IMR-90 (cell line): ENCODE measurements around the gene EFHD2. TPM values are rescaled to one million over a fixed set of nuclear protein-coding genes. Genes with fewer than 3 reads are reported as not detected.

ENCODE experiments used
- ATAC-seq: fragments of 200-7000 bp; cut with Tn5 transposase; 2 replicates; pipeline ENCODE4 v1.9.1; 2020; ENCODE audit warnings: low read depth, mild to moderate bottlenecking, moderate library complexity
- BruUV-seq: library from RNA; stranded (reverse); fragments of 400-500 nt; replicated peaks from 2 replicates; lab custom pipeline; 2021; lab: Mats Ljungman, UMichigan
- CTCF ChIA-PET: fragments of 300-600 bp; formaldehyde crosslinking; extraction: SDS; loops from one replicate; lab custom pipeline; 2021; ENCODE audit warnings: antibody characterized with exemption; lab: Yijun Ruan, JAX
- POLR2A ChIA-PET: fragments of 300-600 bp; sonication (Branson Sonifier 250); formaldehyde crosslinking; loops from one replicate; lab custom pipeline; 2022; ENCODE audit warnings: antibody characterized with exemption; ENCODE audit not compliant: unreplicated experiment; lab: Charles Lee
- DNase-seq: peaks from one replicate; pipeline ENCODE4 v3.0.0; 2013
- H2AFZ ChIP-seq: replicated peaks from 2 replicates; pipeline ENCODE3; 2013; ENCODE audit warnings: low read length, mild to moderate bottlenecking; ENCODE audit not compliant: poor library complexity
- H2AK5ac ChIP-seq: 2 replicates; pipeline ENCODE4 v1.6.1; 2013; ENCODE audit warnings: low read depth, low read length, inconsistent platforms
- H2AK9ac ChIP-seq: replicated peaks from 2 replicates; pipeline ENCODE3; 2013; ENCODE audit warnings: mild to moderate bottlenecking, low read depth, low read length, moderate library complexity; ENCODE audit not compliant: poor library complexity
- H2BK120ac ChIP-seq: 2 replicates; pipeline ENCODE4 v1.6.1; 2013; ENCODE audit warnings: low read depth, low read length, inconsistent platforms
- H2BK15ac ChIP-seq: 3 replicates; pipeline ENCODE4 v1.6.1; 2013; ENCODE audit warnings: low read depth, low read length, inconsistent platforms
- H2BK20ac ChIP-seq: 2 replicates; pipeline ENCODE4 v1.6.1; 2013; ENCODE audit warnings: low read depth, mild to moderate bottlenecking, inconsistent platforms, low read length, moderate library complexity
- H2BK5ac ChIP-seq: 2 replicates; pipeline ENCODE4 v1.6.1; 2013; ENCODE audit warnings: mild to moderate bottlenecking, low read depth, low read length, inconsistent platforms; ENCODE audit not compliant: poor library complexity, severe bottlenecking
- H3K14ac ChIP-seq: replicated peaks from 2 replicates; pipeline ENCODE4 v1.6.1; 2013; ENCODE audit warnings: low read depth, low read length, inconsistent platforms
- H3K18ac ChIP-seq: 2 replicates; pipeline ENCODE4 v1.6.1; 2013; ENCODE audit warnings: low read depth, low read length, control low read depth
- H3K23ac ChIP-seq: 2 replicates; pipeline ENCODE4 v1.6.1; 2013; ENCODE audit warnings: low read depth, low read length, inconsistent platforms
- H3K27ac ChIP-seq: 2 replicates; pipeline ENCODE4 v1.5.1; 2013; ENCODE audit warnings: mild to moderate bottlenecking, control low read depth, low read length; ENCODE audit not compliant: insufficient read depth
- H3K27me3 ChIP-seq: 2 replicates; pipeline ENCODE4 v1.6.1; 2013; ENCODE audit warnings: low read length; ENCODE audit not compliant: control insufficient read depth, insufficient read depth
- H3K36me3 ChIP-seq: 2 replicates; pipeline ENCODE4 v1.6.1; 2013; ENCODE audit warnings: low read length, mixed read lengths; ENCODE audit not compliant: control insufficient read depth, insufficient read depth
- H3K4ac ChIP-seq: 2 replicates; pipeline ENCODE4 v1.6.1; 2013; ENCODE audit warnings: low read depth, low read length, inconsistent platforms
- H3K4me1 ChIP-seq: 2 replicates; pipeline ENCODE4 v1.6.1; 2013; ENCODE audit warnings: low read length, mixed read lengths; ENCODE audit not compliant: control insufficient read depth, insufficient read depth
- H3K4me2 ChIP-seq: 2 replicates; pipeline ENCODE4 v1.6.1; 2013; ENCODE audit warnings: low read depth, mild to moderate bottlenecking, control low read depth, low read length, moderate library complexity
- H3K4me3 ChIP-seq: 2 replicates; pipeline ENCODE4 v1.5.1; 2013; ENCODE audit warnings: low read depth, mild to moderate bottlenecking, control low read depth, low read length, moderate library complexity; ENCODE audit not compliant: insufficient read depth
- H3K56ac ChIP-seq: 2 replicates; pipeline ENCODE4 v1.6.1; 2013; ENCODE audit warnings: low read length, inconsistent platforms; ENCODE audit not compliant: insufficient read depth; ENCODE audit errors: extremely low read depth
- H3K79me1 ChIP-seq, 2 experiments: 2 replicates each; pipeline ENCODE4 v1.6.1; 2013; ENCODE audit warnings: low read length in 2 of 2, inconsistent platforms in 1 of 2, low read depth in 1 of 2
- H3K9ac ChIP-seq: 2 replicates; pipeline ENCODE4 v1.6.1; 2013; ENCODE audit warnings: low read depth, low read length, control low read depth
- H3K9me1 ChIP-seq: 2 replicates; pipeline ENCODE4 v1.6.1; 2013; ENCODE audit warnings: low read length, inconsistent platforms; ENCODE audit not compliant: insufficient read depth
- H3K9me3 ChIP-seq: 2 replicates; pipeline ENCODE4 v1.6.1; 2013; ENCODE audit warnings: low read length; ENCODE audit not compliant: control insufficient read depth, insufficient read depth
- H4K20me1 ChIP-seq: 2 replicates; pipeline ENCODE4 v1.6.1; 2013; ENCODE audit warnings: low read length, inconsistent platforms; ENCODE audit not compliant: insufficient read depth
- H4K5ac ChIP-seq: 2 replicates; pipeline ENCODE4 v1.6.1; 2013; ENCODE audit warnings: mild to moderate bottlenecking, low read depth, low read length, control low read depth
- H4K8ac ChIP-seq, 2 experiments: 2 replicates each; pipeline ENCODE4 v1.6.1; 2013; ENCODE audit warnings: low read depth in 2 of 2, low read length in 2 of 2, control low read depth in 1 of 2, inconsistent platforms in 1 of 2
- H4K91ac ChIP-seq: 2 replicates; pipeline ENCODE4 v1.6.1; 2013; ENCODE audit warnings: low read depth, low read length, inconsistent platforms; ENCODE audit not compliant: insufficient read depth
- FOS ChIP-seq: fragments of 150-350 bp; IDR thresholded peaks from 2 replicates; pipeline ENCODE4 v1.6.1; 2016; ENCODE audit warnings: low read depth, low read length
- MAFK ChIP-seq: IDR thresholded peaks from 2 replicates; pipeline ENCODE4 v1.6.1; 2012; ENCODE audit warnings: low read depth, low read length, improper control_type of control experiment
- MAZ ChIP-seq: IDR thresholded peaks from 2 replicates; pipeline ENCODE4 v1.6.1; 2012; ENCODE audit warnings: low read depth, mild to moderate bottlenecking, low read length, improper control_type of control experiment, moderate library complexity, borderline replicate concordance
- MXI1 ChIP-seq: IDR thresholded peaks from 2 replicates; pipeline ENCODE4 v1.6.1; 2012; ENCODE audit warnings: low read depth, mild to moderate bottlenecking, low read length, moderate library complexity, borderline replicate concordance
- NFE2L2 ChIP-seq: fragments of 150-350 bp; IDR thresholded peaks from 2 replicates; pipeline ENCODE4 v1.6.1; 2016; ENCODE audit warnings: low read depth, mild to moderate bottlenecking, low read length
- POLR2A ChIP-seq: IDR thresholded peaks from 2 replicates; pipeline ENCODE4 v1.6.1; 2012; ENCODE audit warnings: mild to moderate bottlenecking, low read depth, low read length
- RAD21 ChIP-seq: IDR thresholded peaks from 2 replicates; pipeline ENCODE4 v1.6.1; 2012; ENCODE audit warnings: low read length, improper control_type of control experiment
- RCOR1 ChIP-seq: IDR thresholded peaks from 2 replicates; pipeline ENCODE4 v1.6.1; 2012; ENCODE audit warnings: mild to moderate bottlenecking, low read length, improper control_type of control experiment; ENCODE audit not compliant: insufficient replicate concordance
- SMC3 ChIP-seq: fragments of 150-350 bp; IDR thresholded peaks from 2 replicates; pipeline ENCODE4 v1.6.1; 2016; ENCODE audit warnings: low read depth, mild to moderate bottlenecking, antibody characterized with exemption, low read length, moderate library complexity
- WGBS, 2 experiments: methylation state at CpG; one replicate each; pipeline versions ENCODE4 v1.1.5 to v1.1.7; 2013; ENCODE audit warnings: missing lambda C conversion rate in 2 of 2; ENCODE audit not compliant: insufficient read length in 1 of 2; ENCODE audit errors: extremely low coverage in 2 of 2; 5-methylcytosine and 5-hydroxymethylcytosine counted together
- dilution Hi-C: fragments of 300-500 bp; cut with HindIII; formaldehyde crosslinking; loops from one replicate; pipeline ENCODE4 v1.14.3; 2018; ENCODE audit warnings: low sequenced_read_pairs; ENCODE audit not compliant: unreplicated experiment
- in situ Hi-C: fragments of 300-500 bp; cut with MboI; formaldehyde crosslinking; loops from 3 replicates; pipeline ENCODE4 v1.14.3; 2019; ENCODE audit warnings: low sequenced_read_pairs, inconsistent platforms, mixed read lengths
- intact Hi-C: fragments of 100-400 bp; cut with micrococcal nuclease; formaldehyde crosslinking; loops from 2 replicates; pipeline ENCODE4 v1.10.0; 2022
- polyA plus RNA-seq, 3 experiments: library from polyadenylated mRNA; depleted of rRNA; stranded (reverse); fragments of >200 nt; gene quantifications; 2 replicates each; pipeline ENCODE4 v1.2.3, GENCODE V29; 2012; ENCODE audit warnings: low replicate concordance in 1 of 3
- total RNA-seq: library from RNA; depleted of rRNA; stranded (reverse); fragments of >200 nt; gene quantifications from 2 replicates; pipeline ENCODE4 v1.2.3, GENCODE V29; 2012
- TF ChIP-seq, protein P1 (sequence below): fragments of 150-350 bp; IDR thresholded peaks from 2 replicates; pipeline ENCODE4 v1.6.1; 2017; ENCODE audit warnings: mild to moderate bottlenecking, antibody characterized with exemption, low read length, low read depth
- TF ChIP-seq, protein P2 (sequence below): fragments of 150-350 bp; IDR thresholded peaks from 2 replicates; pipeline ENCODE4 v1.6.1; 2016; ENCODE audit warnings: low read depth, mild to moderate bottlenecking, low read length, moderate library complexity, borderline replicate concordance

The EFHD2 gene
- total and polyA plus RNA-seq, 2 of the 4 experiments (the other 2 are of a cell fraction) = 22.6 to 58.9 TPM

DNA sequence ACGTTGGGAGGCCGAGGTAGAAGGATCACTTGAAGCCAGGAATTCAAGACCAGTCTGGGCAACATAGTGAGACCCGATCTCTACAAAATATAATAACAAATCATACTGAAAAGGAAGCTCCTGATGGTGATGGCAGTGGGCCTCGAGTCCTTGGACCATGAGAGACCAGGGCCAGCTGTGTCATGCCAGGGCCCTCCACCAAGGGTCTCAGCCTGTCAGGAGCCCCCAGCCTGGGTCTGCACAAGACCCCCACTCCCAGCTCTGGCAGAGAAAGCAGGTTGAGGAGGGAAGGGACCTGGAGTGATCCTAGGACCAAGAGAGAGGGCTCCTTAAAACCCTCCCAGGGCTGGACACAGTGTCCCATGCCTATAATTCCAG, 21.9 kb downstream of the EFHD2 start:
- H4K91ac ChIP-seq = no peak overlapping the region
- H4K5ac ChIP-seq = no peak overlapping the region
- WGBS, 2 experiments = no CpG with 5 or more reads among the region's 4 CpGs
- peaks cover 12% of the 10 kb centered on the region for H3K9me1 ChIP-seq
- H2BK120ac ChIP-seq = no peak overlapping the region
- no TSS peak for BruUV-seq
- peak overlapping the region; percentile 99 for H2AK5ac ChIP-seq
- no peak for TF ChIP-seq SMC3
- no peak for TF ChIP-seq NFE2L2
- TF ChIP-seq MAZ = no peak
- TF ChIP-seq POLR2A = no peak
- no peak for TF ChIP-seq MXI1
- no peak for TF ChIP-seq MAFK
- no peak for TF ChIP-seq FOS
- no peak for TF ChIP-seq RAD21
- no peak for TF ChIP-seq RCOR1
- TF ChIP-seq, protein P1, sequence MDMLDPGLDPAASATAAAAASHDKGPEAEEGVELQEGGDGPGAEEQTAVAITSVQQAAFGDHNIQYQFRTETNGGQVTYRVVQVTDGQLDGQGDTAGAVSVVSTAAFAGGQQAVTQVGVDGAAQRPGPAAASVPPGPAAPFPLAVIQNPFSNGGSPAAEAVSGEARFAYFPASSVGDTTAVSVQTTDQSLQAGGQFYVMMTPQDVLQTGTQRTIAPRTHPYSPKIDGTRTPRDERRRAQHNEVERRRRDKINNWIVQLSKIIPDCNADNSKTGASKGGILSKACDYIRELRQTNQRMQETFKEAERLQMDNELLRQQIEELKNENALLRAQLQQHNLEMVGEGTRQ = no peak
- TF ChIP-seq, protein P2, sequence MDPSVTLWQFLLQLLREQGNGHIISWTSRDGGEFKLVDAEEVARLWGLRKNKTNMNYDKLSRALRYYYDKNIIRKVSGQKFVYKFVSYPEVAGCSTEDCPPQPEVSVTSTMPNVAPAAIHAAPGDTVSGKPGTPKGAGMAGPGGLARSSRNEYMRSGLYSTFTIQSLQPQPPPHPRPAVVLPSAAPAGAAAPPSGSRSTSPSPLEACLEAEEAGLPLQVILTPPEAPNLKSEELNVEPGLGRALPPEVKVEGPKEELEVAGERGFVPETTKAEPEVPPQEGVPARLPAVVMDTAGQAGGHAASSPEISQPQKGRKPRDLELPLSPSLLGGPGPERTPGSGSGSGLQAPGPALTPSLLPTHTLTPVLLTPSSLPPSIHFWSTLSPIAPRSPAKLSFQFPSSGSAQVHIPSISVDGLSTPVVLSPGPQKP = no peak
- DNase-seq = no peak
- H3K23ac ChIP-seq = no peak overlapping the region
- peak overlapping the region; percentile 80; the same call in 1 of the 3 replicates for H2BK15ac ChIP-seq
- no peak overlapping the region for H2AK9ac ChIP-seq
- no peak overlapping the region for H3K56ac ChIP-seq
- POLR2A ChIA-PET = interaction anchor here (0.6 kb wide), 1 partner anchor 48 kb away, joined by 10 read pairs; no protein-coding TSS in a partner anchor
- H3K36me3 ChIP-seq = peaks cover 5% of the 10 kb centered on the region; the same call in 1 of the 2 replicates
- no peak for ATAC-seq
- H3K4me2 ChIP-seq = no peak overlapping the region
- no peak overlapping the region for H3K14ac ChIP-seq
- peaks cover 7% of the 10 kb centered on the region for H4K20me1 ChIP-seq
- H2AFZ ChIP-seq = no peak overlapping the region
- no peak overlapping the region for H3K9ac ChIP-seq
- H3K27me3 ChIP-seq = no peaks in the 10 kb centered on the region
- no peaks in the 10 kb centered on the region for H3K9me3 ChIP-seq
- dilution Hi-C loops = no loop called here
- no peak overlapping the region for H3K4me3 ChIP-seq
- no peak overlapping the region for H3K27ac ChIP-seq
- 0 out of 2 replicates have a peak overlapping the region, but pooled peaks have one; percentile 67 for H3K4ac ChIP-seq
- no peak overlapping the region for H3K18ac ChIP-seq
- H2BK5ac ChIP-seq = no peak overlapping the region
- H2BK20ac ChIP-seq = peak overlapping the region; percentile 69; the same call in 1 of the 2 replicates
- H3K4me1 ChIP-seq = peaks cover 24% of the 10 kb centered on the region
- intact Hi-C loops = loop anchor here (1.0 to 2.0 kb wide), 3 partner anchors 108 to 279 kb away; partner anchors contain the start of gene TMEM51
- H3K79me1 ChIP-seq = peaks cover 0 to 4% of the 10 kb centered on the region in 2 experiments; a peak in 1 of 4 replicates
- H4K8ac ChIP-seq = no peak overlapping the region
- CTCF ChIA-PET = interaction anchor here (0.6 to 2.2 kb wide), 3 partner anchors 10 to 108 kb away, joined by 3 to 25 read pairs (median 5); no protein-coding TSS in a partner anchor
- in situ Hi-C loops = no loop called here
